UCSD-AML1 (cell line): ENCODE measurements around the gene SHMT2.
A peak's percentile ranks its signal among the peaks of the same experiment; 100 is the strongest.
"Not testable (repeated sequence)": the region's sequence is repeated elsewhere in the genome, so short reads cannot be mapped to it uniquely, and the experiment has no call there.

Experiments used
- DNase-seq: peaks from one replicate; lab custom pipeline; 2025; ENCODE audit not compliant: unreplicated experiment; lab: John Stamatoyannopoulos, UW

Gene SHMT2

DNA sequence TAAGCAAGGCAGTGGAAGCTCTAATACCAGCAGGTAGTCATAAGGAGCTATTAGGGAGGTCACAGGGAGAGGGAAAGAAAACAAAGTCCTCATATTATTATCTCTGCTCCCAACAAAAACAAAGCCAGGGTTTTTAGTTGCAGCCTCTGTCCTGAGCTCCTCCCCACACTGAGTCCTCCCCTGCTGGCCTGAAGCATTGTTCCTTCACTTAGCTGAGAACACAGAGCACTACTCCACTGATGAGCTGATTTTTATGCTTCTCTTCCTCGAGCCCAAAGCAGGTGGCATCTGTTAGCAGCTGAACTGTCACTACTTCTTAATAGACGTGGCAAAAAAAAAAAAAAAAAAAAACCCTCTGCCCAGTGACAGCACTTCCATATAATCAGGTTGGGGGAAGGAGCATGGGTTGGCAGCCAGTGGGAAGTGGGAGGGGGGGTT is 31.9 kb downstream of the SHMT2 start:
- no peak for DNase-seq

DNA sequence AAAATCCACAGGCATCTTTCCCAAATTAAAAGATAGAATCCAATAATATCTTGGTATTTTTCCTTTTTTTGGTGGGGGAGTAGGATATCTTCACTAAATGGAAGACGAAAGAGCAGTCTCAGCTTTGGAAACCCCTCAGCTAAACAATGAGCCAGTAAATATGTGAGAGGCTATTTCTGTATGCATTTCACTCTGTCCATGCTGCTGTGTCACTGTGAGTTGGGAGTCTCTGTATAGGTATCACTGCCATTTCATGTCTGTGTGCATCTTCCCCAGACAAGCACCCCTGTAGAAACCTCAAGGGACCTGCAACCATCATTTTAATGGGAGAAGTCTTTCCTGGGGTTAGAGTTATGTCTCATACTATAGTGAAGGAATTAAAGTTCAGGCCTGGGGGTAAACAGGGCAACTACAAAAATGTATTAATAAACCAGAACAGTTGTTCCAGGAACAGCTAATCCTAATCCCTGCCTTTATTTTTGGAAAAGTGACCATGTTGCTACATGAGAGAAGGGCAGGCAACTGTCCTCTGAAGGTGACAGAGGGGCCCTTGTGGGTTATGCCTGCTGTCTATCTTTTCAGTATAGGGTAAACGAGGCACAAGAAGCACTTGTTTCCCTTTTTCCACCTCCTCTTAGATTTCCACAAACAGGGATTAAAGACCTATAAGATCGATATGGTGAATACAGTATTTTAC is 32.8 kb downstream of the SHMT2 start:
- no peak for DNase-seq

DNA sequence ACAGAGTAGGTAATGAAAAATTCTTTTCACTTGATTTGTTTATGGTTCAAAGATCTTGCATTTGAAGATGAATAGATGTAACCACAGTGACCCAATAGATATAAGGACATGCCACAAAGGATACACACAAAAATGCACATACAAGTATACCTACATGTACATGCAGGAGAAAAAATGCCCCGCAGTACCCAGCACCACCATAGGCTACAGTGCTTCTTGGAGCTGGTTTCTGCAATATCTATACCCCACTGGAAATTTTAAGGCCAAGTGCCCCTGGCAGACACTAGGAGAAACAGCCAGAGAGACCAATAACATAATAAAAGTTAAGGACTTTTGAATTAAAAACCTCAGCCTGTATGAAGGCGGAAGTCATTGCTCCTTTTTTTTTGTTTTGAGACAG is 33.6 kb downstream of the SHMT2 start:
- DNase-seq = no peak

DNA sequence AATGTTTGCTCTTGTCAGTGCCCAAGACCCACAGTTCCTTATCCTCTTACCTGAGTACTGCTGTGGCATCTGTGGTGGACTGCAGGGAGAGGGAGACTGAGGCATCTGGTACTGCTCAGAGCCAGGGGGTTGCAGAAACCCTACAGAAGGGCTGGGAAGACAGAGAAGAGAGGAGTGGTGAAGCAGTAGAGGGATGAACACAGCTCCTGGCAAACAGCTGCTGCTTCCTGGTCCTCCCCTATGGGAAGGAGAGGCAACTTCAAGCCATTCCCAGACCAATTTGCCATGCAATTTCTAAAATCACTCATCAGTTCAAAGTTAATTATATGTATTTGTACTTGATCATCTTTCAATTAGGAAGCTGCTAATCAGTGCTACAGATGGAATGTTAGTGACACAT is 37.2 kb downstream of the SHMT2 start:
- DNase-seq = no peak

DNA sequence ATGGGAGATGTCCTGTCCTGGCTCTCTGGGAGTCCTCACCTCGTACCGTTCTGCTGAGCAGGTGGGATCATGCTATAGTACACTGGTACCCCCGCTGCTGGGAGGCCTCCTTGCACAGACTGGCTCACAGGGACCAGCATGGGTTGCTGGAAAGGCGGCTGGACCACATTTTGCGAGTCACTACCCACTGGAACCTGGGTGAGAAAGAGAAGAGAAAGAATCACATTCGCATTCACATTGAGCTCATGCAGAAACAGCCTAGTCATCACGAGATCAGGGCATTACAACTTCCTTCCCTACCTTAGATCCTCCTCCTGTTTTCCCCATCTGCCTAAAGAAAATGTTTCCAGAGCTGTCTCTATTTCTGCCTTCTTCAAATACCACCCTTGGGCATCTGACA is 38.8 kb downstream of the SHMT2 start:
- DNase-seq = peak; percentile 21

DNA sequence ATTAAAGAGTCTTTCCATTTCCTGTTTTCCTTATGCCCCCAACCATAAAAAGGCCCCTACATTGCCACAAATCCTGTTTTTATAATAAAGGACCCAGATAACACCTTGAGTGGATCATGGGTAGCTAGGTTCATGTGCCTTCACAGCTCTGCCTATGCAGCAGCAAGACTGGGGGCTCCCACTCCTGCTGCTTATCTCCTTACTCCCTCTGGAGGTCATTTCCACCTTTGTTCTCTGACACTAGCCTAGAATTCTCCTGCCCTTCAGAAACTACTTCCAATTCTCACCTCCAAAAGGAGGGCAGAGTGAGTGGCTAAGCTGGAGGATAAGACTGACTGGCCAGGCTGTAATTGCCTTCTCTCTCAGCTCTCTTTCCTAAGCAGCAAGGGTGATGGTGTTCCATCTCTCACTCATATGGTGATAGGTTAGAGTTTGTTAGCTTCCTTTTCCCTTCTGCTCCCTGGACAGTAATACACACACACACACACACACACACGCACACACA is 41.5 kb downstream of the SHMT2 start:
- DNase-seq = no peak

DNA sequence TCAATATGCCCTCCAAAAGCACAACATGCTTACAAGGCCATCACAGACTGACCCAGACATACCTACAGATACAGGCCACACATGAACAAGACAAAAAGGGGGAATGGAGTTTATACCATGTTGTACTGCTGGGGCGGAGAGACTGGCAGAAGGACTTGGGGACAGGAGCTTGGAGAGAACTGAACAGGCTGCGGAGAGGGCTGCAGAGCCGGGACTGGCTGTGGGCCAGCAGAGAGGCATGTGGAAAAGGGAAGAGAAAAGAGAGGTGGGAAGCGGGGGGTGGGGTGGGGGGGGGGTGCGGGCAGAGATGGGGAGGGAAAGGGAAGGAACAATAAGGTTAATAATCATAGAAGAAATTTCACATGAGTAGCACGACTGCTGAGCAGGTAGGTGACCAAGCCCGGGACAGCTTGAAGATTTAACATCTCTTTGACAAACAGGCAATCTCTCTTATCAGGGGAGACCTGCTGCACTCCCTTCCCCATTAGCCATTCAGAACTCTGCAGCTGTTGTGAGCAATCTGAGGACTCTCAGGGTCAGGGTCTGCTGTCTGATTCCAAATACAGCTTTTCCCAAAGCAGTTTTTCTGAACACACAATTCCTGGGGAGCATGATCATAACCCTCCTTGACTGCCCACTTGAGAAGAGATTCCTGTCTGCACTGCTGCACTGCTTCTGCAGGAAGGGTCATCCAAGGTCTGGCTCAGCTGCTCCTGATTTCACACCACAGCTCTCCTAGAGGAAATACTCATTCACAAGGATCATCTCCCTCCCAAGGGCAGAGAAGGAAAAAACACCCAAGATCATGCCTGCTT is 43.0 kb downstream of the SHMT2 start:
- no peak for DNase-seq

DNA sequence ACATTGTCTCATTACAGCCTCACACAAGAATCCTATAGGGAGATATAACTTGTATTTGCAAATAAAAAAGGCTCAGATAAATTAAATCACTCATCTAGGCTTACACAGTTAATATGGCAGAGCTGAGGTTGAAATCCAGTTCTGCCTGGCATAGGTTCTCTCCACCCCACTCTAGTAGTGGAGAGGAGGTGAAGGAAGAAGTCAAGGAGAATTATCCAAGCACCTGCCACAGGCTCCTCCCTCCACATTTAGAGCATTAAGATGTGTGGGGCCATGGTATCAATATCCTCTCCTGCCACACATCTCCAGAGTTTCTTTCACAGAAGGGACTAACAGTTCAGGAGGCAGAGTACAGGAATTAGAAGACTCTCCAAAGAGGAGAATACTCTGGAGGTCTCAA is 44.0 kb downstream of the SHMT2 start:
- DNase-seq = no peak

DNA sequence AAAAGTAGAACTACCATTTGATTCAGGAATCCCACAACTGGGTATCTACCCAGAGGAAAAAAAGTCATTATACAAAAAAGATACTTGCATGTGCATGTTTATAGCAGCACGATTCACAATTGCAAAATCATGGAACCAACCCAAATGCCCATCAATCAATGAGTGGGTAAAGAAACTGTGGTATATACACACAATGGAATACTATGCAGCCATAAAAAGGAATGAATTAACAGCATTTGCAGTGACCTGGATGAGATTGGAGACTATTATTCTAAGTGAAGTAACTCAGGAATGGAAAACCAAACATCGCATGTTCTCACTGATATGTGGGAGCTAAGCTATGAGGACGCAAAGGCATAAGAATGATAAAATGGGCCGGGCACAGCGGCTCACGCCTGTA is 46.7 kb downstream of the SHMT2 start:
- not testable (repeated sequence) for DNase-seq

DNA sequence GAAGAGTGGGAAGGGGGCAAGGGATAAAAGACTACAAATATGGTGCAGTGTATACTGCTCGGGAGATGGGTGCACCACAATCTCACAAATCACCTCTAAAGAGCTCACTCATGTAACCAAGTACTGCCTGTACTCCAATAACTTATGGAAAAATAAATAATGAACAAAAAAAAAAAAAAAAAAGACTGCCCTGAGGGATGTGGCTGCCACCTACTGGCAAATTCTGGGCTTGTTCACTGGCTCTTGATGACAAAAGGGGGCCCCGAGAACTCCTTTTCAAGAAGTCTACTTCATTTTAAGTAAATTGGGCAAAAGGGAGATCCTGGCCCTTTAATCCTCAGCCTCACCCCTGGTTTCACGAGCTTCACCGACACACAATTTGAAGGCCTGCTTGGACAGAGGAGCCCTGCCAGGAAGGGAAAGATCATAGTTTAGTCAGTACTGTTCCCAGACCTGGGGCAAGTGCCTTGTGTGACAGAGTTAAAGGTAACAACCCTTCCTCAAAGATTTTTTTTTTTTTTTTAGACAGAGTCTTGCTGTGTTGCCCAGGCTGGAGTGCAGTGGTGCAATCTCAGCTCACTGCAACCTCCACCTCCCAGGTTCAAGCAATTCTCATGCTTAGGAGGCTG is 47.5 kb downstream of the SHMT2 start:
- DNase-seq = peak; percentile 21

DNA sequence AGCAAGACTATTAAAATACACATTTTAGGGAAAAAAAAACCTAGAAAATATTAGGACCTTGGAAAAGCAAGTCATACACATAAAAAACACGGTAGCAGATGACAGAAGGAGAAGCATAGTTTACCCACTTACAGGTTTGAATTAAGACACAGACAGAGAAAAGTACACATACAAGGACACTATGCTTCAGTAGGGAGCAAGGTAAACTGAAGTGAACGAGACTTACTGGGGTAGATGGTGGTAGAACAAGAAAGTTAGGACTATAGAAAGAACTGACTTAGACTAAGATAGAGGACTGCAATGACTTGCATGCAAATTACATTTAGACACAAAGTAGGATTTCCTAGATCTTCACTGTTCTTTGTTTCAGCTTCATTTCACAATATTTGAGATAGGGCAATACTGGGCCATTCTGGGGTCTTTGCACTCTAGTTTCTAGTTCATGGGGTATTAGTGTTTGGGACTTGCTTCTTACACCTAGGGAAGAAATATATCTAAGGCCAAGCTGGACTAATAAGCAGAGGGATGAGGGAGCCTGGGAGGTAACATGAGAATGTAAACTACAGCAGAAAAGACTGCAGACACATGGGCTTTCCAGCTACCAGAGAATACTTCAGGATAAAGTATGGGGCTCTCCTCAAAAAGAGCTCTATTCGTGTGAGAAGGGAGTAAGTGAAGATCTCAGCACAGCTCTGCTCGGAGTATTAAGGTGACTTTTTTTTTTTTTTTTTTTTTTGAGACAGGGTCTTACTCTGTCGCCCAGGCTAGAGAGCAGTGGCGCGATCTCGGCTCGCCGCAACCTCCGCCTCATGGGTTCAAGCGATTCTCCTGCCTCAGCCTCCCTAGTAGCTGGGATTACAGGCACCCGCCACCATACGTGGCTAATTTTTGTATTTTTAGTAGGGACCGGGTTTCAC is 49.2 kb downstream of the SHMT2 start:
- DNase-seq = no peak

DNA sequence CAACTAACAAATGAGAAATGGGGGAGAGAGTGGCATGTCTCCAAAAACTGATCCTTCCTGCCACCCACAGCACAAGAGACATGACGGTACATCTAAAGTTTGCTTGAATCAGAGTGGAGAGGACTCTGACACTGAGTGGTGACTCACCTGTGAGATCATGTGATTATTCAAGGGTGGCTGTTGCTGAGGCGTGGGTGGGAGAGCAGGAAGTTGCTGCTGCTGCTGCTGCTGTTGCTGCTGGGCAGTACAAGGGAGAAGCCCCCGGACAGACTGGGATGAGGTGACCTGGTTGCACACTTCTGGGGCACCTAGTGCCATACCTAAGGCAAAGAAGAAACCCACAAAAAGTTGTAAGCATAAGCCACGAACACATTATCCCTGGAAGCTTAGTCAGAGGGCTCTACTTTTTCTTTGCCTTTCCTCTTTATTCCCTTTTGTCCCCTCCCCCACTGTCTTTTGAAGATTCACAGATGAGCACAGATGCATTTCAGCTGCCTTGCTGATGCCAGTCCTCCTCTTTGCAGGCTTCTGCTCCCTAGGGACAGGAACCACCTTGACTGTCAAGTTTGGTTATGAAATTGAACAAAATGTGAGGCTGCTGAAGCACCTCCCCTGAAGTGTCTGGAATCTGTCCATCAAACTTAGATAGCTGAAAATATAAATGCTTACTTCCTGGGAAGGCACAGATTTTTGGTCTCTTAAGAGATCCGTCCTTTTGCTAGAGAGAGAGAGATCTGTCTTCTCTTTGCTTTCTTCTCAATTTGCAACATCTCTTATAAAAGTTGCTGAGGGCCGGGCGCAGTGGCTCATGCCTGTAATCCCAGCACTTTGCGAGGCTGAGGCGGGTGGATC is 50.9 kb downstream of the SHMT2 start:
- DNase-seq = peak; percentile 21

DNA sequence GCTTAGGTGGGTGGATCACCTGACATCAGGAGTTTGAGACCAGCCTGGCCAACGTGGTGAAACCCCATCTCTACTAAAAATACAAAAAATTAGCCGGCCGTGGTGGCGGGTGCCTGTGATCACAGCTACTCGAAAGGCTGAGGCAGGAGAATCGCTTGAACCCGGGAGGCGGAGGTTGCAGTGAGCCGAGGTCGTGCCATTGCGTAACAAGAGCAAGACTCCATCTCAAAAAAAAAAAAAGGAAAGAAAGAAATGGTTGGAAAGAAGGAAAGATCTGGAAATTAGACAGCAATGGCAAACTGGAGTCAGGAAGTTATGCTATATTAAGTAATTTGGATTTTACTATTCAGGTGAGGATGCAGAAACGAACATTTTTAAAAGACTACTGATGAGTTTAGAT is 52.6 kb downstream of the SHMT2 start:
- DNase-seq = not testable (repeated sequence)
